ENCODE data around the gene KCNE4.

The KCNE4 gene

DNA sequence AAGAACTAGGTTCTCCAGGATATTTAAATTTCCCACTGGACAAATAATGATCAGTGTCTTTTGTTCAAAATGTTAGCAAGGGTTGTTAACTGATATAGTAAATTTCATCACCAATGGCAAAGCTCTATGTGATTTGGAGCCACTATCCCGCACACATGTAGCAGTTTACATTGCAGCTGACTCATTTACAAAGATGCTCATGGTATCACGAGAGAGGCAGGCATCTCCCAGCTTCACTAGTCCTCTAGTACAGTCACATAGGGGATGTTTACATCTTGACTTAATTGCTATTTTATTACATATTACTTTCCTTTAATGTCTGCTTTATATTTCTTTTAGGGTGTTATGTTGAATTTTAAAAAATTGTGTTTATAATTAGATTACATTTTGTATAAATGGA lies 30.7 kb downstream of the KCNE4 start:
- FAIRE-seq (no peak), DNase-seq (ENCODE audit: extremely low spot score, insufficient read length, low read depth) (no peak)

- DNase-seq (ENCODE audit: extremely low spot score, insufficient read length, low read depth) = no peak
- no peak for FAIRE-seq
These were observed 31.5 kb downstream of the KCNE4 start for GRCh38 chr2:223083402-223084070.

- FAIRE-seq (no peak), DNase-seq (ENCODE audit: extremely low spot score, insufficient read length, low read depth) (no peak)
These were observed 32.9 kb downstream of the KCNE4 start for GRCh38 chr2:223084873-223085272.

DNA sequence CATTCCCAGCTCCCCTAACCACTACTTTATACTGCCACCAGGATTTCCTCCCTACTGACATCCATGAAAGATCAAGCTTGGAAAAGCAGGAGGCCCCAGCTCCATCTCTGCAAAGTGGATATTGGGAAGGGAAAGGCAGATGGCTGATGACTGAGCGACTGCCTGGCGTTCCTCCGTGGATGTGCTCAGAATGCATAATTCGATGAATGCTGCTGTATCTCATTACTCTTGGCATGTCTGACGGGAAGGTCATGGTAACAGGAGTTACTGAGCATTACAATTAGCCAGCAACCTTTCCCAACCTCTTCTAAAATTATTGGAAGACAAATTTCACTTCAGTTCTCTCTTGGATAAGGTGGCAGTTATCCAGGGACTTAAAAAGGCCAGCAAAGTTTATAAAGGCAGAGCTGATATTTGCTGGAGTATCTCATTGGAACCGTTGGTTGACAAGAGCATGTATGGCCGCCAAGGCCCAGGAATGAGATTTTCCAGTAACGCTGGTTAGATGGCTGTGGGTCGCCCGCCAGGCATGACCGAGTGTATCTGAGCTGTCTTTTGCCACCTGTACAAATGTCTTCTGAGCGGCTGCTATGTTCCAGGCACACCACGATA lies 34.5 kb downstream of the KCNE4 start:
- no peak for DNase-seq (ENCODE audit: extremely low spot score, insufficient read length, low read depth)
- FAIRE-seq = no peak

DNA sequence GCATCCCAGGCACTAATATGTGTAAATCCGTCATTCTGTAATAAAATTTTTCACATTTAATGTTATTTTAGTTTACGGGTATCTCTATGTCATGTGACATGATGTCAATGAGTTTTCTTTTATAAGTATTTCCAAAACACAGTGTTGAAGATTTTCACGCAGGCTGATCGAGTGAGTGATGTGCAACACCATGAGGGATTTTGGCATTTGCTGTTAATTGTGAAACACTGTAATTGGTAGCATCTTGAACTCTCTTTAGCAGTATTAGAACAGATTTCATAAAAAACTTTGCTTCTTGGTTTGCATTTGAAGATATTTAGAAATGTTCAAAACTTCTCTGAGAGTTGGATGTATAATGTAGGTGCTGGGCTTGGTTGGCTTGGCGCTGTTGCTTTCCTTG lies 35.5 kb downstream of the KCNE4 start:
- DNase-seq (ENCODE audit: extremely low spot score, insufficient read length, low read depth) (no peak), FAIRE-seq (no peak)

DNA sequence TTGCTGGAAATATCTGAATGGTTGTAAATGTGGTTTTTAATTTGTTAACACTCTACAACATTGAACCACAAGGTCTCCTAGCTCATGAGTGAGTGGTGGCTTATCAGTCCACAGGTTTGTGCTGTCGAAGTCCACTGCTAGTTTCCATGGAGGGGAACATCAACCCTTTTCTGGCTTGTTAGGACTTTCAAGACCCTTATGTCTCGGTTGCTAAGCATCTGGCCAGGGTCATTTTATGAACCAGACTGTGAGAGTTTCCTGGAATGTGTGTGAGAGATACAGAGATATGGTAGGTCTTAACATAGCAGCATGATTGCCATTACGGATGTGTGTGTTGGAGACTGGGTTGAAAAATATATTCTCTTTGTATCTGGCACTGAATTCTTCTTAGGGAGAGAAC lies 36.9 kb downstream of the KCNE4 start:
- peak; percentile 21 for FAIRE-seq
- no peak for DNase-seq (ENCODE audit: extremely low spot score, insufficient read length, low read depth)

- FAIRE-seq (no peak), DNase-seq (ENCODE audit: extremely low spot score, insufficient read length, low read depth) (no peak)
These were observed 38.0 kb downstream of the KCNE4 start for GRCh38 chr2:223090039-223090438.

DNA sequence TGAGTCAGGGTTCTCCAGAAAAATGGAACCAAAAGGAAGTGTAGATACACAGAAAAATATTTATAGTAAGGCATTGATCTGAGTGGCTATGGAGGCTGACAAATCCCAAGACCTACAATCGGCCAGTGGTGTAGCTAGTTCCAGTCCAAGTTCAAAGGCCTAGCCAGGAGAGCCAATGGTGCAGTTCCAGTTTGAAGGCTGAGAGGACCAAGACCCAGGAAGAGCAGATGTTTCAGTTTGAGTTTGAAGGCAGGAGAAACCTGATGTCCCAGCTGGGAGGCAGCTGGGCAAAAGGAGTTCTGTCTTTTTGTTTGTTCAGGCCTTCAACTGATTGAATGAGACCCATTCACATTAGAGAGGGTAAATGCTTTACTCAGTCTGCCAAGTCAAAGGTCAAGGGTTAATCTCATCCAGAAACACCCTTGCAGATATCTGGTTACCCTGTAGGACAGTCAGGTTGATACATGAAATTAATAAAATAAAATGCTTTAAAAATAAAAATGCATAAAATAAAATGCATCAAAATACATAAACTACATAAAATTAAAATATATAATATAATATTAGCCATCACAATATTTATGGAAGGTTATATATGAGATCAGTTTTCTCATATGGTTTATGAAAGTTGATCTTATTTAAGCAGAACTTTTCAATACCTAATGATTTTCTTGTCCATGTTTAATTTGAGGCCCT lies 38.7 kb downstream of the KCNE4 start:
- DNase-seq (ENCODE audit: extremely low spot score, insufficient read length, low read depth) (no peak), FAIRE-seq (no peak)

- no peak for DNase-seq (ENCODE audit: extremely low spot score, insufficient read length, low read depth)
- FAIRE-seq = no peak
These were observed 40.7 kb downstream of the KCNE4 start for GRCh38 chr2:223092667-223093066.

GRCh38 chr2:223093436-223094241 lies 41.6 kb downstream of the KCNE4 start:
- DNase-seq (ENCODE audit: extremely low spot score, insufficient read length, low read depth) (no peak), FAIRE-seq (no peak)

GRCh38 chr2:223095207-223095606 lies 43.2 kb downstream of the KCNE4 start:
- DNase-seq (ENCODE audit: extremely low spot score, insufficient read length, low read depth) = no peak
- no peak for FAIRE-seq

DNA sequence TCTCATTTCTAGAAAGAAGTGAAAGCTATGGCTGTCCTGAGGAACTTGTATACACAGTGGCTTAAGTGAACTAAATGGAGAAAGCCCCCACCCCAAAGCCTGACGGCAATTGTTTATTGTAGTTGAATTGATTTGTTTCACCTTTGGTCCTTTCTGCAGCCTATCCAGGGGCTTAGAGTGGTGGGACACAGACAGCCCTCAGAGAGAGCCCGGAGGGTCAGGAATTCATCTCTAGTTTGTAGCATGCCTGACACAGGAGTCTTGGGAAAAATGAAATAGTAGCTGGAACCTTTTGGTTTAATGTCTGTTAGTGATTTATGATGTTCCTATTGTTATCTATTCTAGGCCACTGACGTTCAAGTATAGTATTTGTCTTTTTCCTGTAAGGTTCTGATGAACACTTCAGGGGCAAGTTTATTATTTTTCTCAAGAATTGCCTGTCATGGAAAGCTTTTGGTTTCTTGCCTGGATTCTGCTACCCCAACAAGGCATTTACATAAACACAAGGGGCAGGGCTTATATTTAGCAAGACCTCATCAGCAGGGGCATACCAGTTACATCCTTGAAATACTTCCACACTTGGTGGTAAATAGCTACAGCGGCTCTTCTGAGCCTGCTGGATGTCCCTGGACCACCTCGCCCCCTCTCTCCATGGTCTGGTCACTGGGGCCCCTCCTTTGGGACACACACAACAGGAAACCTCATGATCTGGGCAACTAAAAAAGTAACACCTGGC lies 44.4 kb downstream of the KCNE4 start:
- FAIRE-seq (no peak), DNase-seq (ENCODE audit: extremely low spot score, insufficient read length, low read depth) (no peak)

GRCh38 chr2:223097888-223098383 lies 45.9 kb downstream of the KCNE4 start:
- no peak for DNase-seq (ENCODE audit: extremely low spot score, insufficient read length, low read depth)
- no peak for FAIRE-seq

GRCh38 chr2:223099561-223099960 lies 47.6 kb downstream of the KCNE4 start:
- no peak for DNase-seq (ENCODE audit: extremely low spot score, insufficient read length, low read depth)
- no peak for FAIRE-seq

DNA sequence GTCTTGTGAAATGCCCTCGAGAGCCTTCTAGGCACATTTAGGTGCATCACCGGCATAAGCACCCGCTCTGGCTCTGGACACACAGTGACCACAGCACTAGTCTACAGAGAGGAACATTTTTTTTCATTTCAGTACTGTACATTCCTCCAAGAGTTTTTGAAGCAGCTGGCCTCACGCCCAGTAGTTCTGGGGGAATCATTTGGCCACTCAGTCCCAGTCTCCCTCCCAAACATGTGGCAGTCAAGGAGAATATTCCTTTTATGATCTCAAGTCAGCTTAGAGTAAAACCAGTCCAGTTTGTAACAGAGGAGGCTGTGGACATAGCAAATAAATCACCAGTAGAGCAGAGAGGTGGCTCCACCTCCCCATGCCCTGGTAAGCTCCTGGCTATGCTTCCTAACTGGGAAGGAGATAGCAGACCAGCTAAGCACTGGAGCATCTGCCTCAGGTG lies 48.1 kb downstream of the KCNE4 start:
- FAIRE-seq = no peak
- DNase-seq (ENCODE audit: extremely low spot score, insufficient read length, low read depth) = no peak

DNA sequence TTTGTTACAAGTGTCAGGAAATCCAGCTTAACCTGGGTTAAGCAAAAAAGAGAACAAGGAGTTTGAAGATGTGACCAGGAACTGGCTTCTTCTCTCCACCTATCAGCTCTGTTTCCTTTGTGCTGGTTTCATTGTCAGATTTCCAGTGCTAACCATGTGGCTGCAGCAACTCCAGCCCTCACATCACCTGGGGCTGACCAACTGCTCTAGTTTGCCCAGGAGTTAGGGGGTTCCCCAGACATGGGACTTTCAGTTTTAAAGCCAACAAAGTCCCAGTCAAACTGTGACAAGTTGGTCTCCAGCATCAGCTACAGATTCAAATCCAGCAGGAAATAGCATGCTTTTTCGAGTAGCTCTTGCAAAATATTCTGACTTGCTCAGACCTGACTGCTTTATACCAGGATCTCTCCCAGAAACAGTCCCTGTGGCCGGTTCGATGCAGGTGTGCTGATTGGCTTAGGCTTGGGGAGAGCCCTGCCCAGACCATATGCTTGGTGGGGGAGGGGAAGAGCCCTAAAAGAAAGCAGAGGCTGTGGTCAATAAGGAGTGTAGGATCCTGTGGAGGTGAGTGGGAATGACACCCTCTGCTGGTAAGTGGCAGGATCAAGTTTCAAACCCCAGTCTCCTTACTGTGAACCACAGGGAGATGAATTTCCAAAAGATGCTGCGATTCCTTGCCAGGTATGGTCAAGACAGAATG lies 49.5 kb downstream of the KCNE4 start:
- FAIRE-seq = peak; percentile 65
- DNase-seq (ENCODE audit: extremely low spot score, insufficient read length, low read depth) = peak; percentile 4

DNA sequence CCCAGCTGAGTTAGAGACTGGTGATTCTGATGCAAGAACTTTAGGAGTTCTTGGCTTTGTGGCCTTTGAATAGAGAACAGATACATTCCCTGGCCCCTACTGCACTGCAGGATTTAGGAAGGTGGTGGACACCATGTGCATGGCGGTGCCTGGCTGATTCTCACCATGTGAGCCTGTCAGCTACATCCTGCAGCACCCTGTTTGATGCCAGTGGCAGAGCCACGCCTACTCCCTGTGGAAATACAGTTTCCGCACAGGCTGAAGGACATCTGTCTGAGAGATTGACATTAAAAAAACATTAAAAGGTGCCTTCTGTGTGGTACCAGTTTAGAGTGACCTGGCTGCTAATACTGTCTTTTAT lies 50.0 kb downstream of the KCNE4 start:
- no peak for DNase-seq (ENCODE audit: extremely low spot score, insufficient read length, low read depth)
- no peak for FAIRE-seq

- DNase-seq (ENCODE audit: extremely low spot score, insufficient read length, low read depth) = no peak
These were observed 50.5 kb downstream of the KCNE4 start for GRCh38 chr2:223102450-223102849.

More at GRCh38 chr2:223102450-223102849, 50.5 kb downstream of the KCNE4 start:
- FAIRE-seq = no peak
